SK-N-MC (cell line): Measurements from ENCODE around the gene ZNF710.

Experiments used
- DNase-seq: peaks from one replicate; pipeline ENCODE4 v3.0.0-alpha.2; 2011; ENCODE audit warnings: low read depth, low spot score
- H3K27ac ChIP-seq: fragments of 200-600 bp; sonication (generic); 2 replicates; pipeline ENCODE4 v1.5.1; 2016; ENCODE audit warnings: mixed run types
- H3K36me3 ChIP-seq: fragments of 200-600 bp; sonication (generic); 2 replicates; pipeline ENCODE4 v1.6.1; 2017; ENCODE audit warnings: antibody characterized with exemption, low read length, mixed read lengths; ENCODE audit not compliant: insufficient read depth
- H3K4me3 ChIP-seq: fragments of 200-600 bp; sonication (generic); 2 replicates; pipeline ENCODE4 v1.5.1; 2016
- H3K9ac ChIP-seq: fragments of 200-600 bp; sonication (generic); 2 replicates; pipeline ENCODE4 v1.8.0; 2017; ENCODE audit warnings: mixed run types, mixed read lengths; ENCODE audit not compliant: insufficient read length
- H3K9me3 ChIP-seq: fragments of 200-600 bp; sonication (generic); 2 replicates; pipeline ENCODE4 v1.6.1; 2017; ENCODE audit warnings: low read depth, mild to moderate bottlenecking, antibody characterized with exemption, low read length, moderate library complexity, mixed read lengths
- EZH2 ChIP-seq: fragments of 200-600 bp; sonication (generic); IDR thresholded peaks from one replicate; pipeline ENCODE4 v1.6.1; 2017; ENCODE audit warnings: antibody characterized with exemption
- FOXP2 ChIP-seq: optimal IDR thresholded peaks from 2 replicates; pipeline ENCODE3; 2011; ENCODE audit warnings: mild to moderate bottlenecking, moderate library complexity; ENCODE audit not compliant: insufficient read depth; ENCODE audit errors: extremely low read length, control extremely low read depth
- POLR2AphosphoS5 ChIP-seq: IDR thresholded peaks from 2 replicates; pipeline ENCODE4 v1.6.1; 2012; ENCODE audit warnings: mild to moderate bottlenecking, low read depth, low read length, borderline replicate concordance

Gene ZNF710

DNA sequence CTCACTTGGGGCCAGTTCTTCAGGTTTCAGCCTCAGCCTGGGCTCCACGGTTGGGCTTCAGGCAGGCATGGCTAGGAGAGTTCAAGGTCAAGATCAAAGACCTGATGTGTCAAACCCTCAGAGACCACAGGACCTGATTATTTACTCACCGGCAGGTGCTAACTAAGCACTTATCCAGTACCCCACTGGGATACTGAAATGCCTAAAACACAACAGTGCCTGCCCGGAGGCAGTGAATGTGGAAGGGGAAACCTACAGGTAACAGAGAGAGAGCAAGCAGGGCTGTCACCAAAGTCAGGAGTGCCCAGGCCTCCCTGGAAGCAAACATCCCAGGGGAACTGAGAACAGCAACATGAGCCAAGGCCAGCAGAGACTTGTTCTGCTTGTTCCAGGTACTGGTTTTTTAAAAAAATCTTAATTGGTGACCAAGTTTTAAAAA, 94.4 kb downstream of the ZNF710 start:
- H3K36me3 ChIP-seq: peaks cover 16% of the 10 kb centered on the region; the same call in 1 of the 2 replicates
- no peak overlapping the region for H3K4me3 ChIP-seq
- H3K9me3 ChIP-seq: no peaks in the 10 kb centered on the region
- H3K9ac ChIP-seq: no peak overlapping the region
- no peak for DNase-seq
- peak overlapping the region; percentile 49; the same call in 1 of the 2 replicates for H3K27ac ChIP-seq
- TF ChIP-seq POLR2AphosphoS5: no peak
- no peak for TF ChIP-seq FOXP2
- TF ChIP-seq EZH2: no peak

GRCh38 chr15:90097475-90097874, 96.4 kb downstream of the ZNF710 start:
- no peak for TF ChIP-seq FOXP2
- no peak for TF ChIP-seq EZH2
- TF ChIP-seq POLR2AphosphoS5: no peak
- peak overlapping the region; percentile 50 for H3K4me3 ChIP-seq

GRCh38 chr15:90099072-90099867, 98.1 kb downstream of the ZNF710 start:
- no peaks in the 10 kb centered on the region for H3K9me3 ChIP-seq
- TF ChIP-seq FOXP2 (no peak), EZH2 (no peak), POLR2AphosphoS5 (no peak)
- H3K27ac ChIP-seq: peak overlapping the region; percentile 96
- H3K4me3 ChIP-seq: peak overlapping the region; percentile 90
- H3K9ac ChIP-seq: no peak overlapping the region
- H3K36me3 ChIP-seq: peaks cover under 1% of the 10 kb centered on the region; the same call in 1 of the 2 replicates
- no peak for DNase-seq

More at GRCh38 chr15:90097475-90097874, 96.4 kb downstream of the ZNF710 start:
- H3K9ac ChIP-seq: no peak overlapping the region
- peaks cover 4% of the 10 kb centered on the region; the same call in 1 of the 2 replicates for H3K36me3 ChIP-seq
- DNase-seq: no peak
- no peaks in the 10 kb centered on the region for H3K9me3 ChIP-seq
- peak overlapping the region; percentile 96 for H3K27ac ChIP-seq

DNA sequence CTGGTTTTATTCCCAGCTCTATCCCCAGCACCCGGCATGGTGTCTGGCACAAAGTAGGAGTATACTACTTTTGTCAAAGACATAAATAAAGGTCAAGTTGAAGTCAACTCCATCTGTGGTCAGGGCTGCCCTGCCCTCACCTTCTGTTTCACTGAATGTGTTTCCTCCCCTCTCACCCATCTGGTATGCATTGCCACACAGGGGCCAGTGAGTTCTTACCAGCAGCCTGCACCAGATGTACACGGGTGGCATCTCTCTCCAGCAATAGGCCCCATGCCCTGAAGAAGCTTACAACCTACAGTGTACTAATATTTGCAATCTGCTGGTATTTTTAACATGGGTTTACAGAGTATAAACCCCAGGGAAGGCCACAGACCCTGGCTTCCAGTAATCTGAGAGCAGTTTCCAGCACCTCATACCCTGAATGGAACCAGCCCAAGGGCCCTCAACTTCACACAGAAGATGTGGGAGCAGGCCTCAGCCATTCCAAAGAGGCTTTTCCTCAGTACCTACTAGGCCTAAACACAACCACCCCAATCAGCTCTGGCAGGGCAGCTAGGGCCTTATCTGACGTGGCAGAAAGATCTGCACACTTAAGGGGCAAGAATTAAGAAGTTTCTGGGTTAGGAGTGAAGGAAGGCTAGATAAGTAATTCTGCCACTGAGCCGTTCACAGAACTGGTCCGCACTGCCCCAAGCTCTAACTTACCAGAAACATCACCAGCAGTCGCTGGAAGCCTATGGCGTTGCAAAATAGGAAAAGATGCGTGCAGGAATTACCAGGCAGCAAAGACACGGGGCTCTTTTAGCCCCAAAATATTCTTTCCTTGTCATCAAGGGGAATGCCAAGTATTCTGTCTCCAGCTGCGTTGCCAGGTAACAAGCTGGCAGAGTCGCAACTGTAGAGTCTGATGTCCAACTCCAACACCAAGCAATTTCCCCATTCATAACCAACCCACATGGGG, 99.0 kb downstream of the ZNF710 start:
- Histone ChIP-seq H3K9ac (peak overlapping the region; percentile 92), H3K27ac (peak overlapping the region; percentile 96), H3K4me3 (peak overlapping the region; percentile 90), H3K36me3 (no peaks in the 10 kb centered on the region), H3K9me3 (no peaks in the 10 kb centered on the region)
- TF ChIP-seq POLR2AphosphoS5 (no peak; the same call in 1 of the 2 replicates), FOXP2 (no peak), EZH2 (no peak)
- DNase-seq: no peak

DNA sequence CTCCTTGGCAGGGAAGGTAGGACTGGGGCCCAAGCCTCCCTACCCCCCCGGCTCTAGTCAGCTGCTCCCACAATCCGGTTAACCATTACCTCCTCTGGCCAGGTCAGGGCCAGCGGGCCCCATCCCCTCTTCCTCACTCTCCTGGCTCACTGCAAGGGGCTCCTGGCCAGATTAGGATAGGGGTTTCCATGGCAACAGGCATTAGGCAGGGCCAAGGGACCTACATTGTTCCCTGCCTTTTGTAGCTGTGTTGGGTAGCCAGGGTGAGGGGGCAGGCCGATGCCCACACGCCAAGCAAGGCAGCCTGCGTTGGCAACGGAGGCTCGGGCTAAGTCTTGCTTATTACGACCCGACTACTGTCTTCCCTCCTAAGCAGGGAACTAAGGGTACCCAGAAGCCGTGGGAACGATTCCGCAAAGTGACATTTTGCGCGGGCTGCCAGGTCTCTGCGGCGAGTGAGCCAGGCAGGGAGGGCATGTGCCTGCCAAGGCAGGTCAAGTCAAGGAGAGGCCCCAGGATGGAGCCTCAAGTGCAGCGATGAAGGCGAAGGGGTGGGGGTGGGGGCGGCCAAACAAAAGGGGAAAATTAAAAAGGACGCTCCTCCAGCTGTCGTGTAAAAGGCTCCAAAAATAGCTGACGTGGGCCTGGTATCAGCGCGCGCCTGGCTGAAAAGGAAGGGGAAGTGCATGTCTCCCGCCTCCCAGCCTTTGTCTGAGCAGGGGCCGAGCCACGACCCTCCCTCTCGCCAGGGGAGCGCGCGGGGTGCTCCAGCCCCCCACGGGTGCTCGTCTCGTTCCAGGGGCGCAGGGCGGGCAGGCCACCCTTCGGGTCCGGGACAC, 100.2 kb downstream of the ZNF710 start:
- Histone ChIP-seq H3K36me3 (no peaks in the 10 kb centered on the region), H3K4me3 (peak overlapping the region; percentile 90)
- no peak for DNase-seq

DNA sequence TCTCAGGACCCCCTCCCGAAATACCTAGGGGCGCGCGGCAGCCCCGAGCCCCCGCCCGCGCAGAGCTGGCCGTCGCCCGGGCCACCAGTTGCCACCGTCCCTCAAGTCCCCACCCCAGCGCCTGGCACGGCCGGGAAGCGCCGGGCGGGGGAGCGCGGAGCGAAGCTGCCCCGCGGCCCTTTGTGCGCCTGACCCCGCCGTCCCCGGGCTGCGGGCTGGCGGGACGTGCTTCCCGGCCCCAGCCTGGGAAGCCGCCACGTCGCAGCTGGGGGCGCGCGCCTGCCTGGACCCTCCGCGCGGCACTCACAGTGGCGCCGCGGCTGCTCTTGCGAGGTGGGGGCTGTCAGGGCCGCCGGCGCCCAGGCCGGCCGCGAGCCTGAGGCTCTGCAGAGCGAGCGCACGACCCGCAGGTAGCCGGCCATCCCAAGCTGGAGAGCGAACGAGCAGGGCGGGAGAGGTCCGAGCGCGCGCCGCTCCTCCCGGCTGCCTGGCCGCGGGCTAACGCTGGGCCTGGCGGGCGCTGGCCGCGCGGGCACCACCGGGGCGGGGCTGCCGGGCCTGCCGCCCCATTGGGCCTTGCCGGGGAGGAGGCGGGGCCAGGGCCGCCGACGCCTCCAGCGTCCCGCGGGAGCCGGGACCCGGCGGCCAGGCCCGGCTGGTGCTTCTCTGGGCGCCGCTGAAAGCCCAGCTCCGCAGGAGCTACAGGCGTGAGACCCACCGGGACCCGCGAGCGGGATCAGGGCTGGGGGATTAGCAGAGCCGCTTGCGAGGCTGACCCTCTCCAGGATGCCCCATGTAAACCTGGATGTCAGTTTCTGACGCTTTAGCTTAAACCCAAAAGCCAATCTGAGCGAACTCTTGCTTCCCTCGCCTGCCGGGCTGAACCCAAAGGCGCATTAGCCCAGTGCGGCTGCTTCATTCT, 101.1 kb downstream of the ZNF710 start, which contains the start of gene IDH2:
Gene IDH2, minus strand, starts transcription at position 500 of the 922 bp plus-strand sequence. Its CDS starts 78 bp downstream, at position 422.
- Histone ChIP-seq H3K9ac (peak within 1 kb of the TSS; percentile 92), H3K4me3 (peak within 1 kb of the TSS; percentile 90), H3K9me3 (no peaks in the 10 kb centered on the region), H3K27ac (peak within 1 kb of the TSS; percentile 96), H3K36me3 (no peaks in the 10 kb centered on the region)
- TF ChIP-seq POLR2AphosphoS5 (peak; percentile 86; the same call in 1 of the 2 replicates), EZH2 (no peak), FOXP2 (no peak)
- DNase-seq: no peak

More for the DNA sequence above, 100.2 kb downstream of the ZNF710 start:
- Histone ChIP-seq H3K27ac (peak overlapping the region; percentile 96), H3K9me3 (no peaks in the 10 kb centered on the region), H3K9ac (peak overlapping the region; percentile 92)
- TF ChIP-seq FOXP2 (no peak), POLR2AphosphoS5 (no peak), EZH2 (no peak)

DNA sequence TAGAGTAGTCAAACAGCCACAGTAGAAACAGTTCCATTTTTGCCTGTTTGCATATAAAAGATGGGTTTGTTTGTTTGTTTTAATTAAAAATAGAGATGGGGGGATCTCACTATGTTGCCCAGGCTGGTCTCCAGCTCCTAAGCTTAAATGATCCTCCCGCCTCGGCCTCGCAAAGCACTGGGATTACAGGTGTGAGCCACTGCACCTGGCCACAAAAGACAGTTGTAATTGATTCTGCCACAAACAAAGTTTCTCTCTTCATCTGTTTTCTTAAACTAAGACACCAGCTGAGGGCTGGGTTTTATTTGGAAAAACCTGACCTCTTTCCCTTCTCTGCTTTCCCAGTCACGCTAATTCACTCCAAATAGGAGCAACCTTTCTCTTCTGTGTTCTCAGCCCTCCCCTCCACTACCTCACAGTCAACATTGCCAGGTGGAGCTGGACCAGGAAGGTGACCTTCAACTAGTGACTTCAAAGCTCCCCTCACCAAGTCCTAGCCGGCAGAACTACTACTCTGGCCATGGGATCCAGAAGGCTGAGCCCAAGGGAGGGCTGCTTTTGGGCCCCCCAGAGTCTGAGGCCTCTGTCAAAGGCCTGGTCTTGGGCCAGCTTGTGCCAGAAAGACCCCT, 102.7 kb downstream of the ZNF710 start:
- no peak for TF ChIP-seq POLR2AphosphoS5
- TF ChIP-seq EZH2: no peak
- no peak for TF ChIP-seq FOXP2
- DNase-seq: no peak
- H3K4me3 ChIP-seq: no peak overlapping the region
- no peaks in the 10 kb centered on the region for H3K36me3 ChIP-seq
- H3K9ac ChIP-seq: no peak overlapping the region
- H3K9me3 ChIP-seq: no peaks in the 10 kb centered on the region
- no peak overlapping the region for H3K27ac ChIP-seq
